GM23338 (cell line): ENCODE data around the gene NDUFA13. TPM values are rescaled to one million over a fixed set of nuclear protein-coding genes. Genes with fewer than 3 reads are reported as not detected.

Experiments used
- ETS1 ChIP-seq: IDR thresholded peaks from 2 replicates; pipeline ENCODE4 v1.6.1; 2016; ENCODE audit warnings: antibody characterized with exemption
- EZH2phosphoT487 ChIP-seq: fragments of 200-600 bp; sonication (generic); IDR thresholded peaks from one replicate; pipeline ENCODE4 v1.8.1; 2018; ENCODE audit warnings: antibody characterized with exemption; ENCODE audit not compliant: unreplicated experiment
- POLR2AphosphoS5 ChIP-seq: IDR thresholded peaks from 2 replicates; pipeline ENCODE4 v1.6.1; 2016; ENCODE audit warnings: antibody characterized with exemption, low read depth
- REST ChIP-seq: IDR thresholded peaks from one replicate; pipeline ENCODE4 v1.6.1; 2018; ENCODE audit warnings: antibody characterized with exemption; ENCODE audit not compliant: unreplicated experiment
- STAT1 ChIP-seq: IDR thresholded peaks from one replicate; pipeline ENCODE4 v1.6.1; 2016; ENCODE audit warnings: antibody characterized with exemption; ENCODE audit not compliant: unreplicated experiment
- ZNF462 ChIP-seq: fragments of 250-450 bp; sonication (Bioruptor Pico); IDR thresholded peaks from 2 replicates; pipeline ENCODE4 v1.5.0; 2020; ENCODE audit warnings: mild to moderate bottlenecking, moderate library complexity
- polyA plus RNA-seq: library from polyadenylated mRNA; unstranded; fragments of >200 nt; fragmentation: Nextera tagmentation; extraction: Ambion mirVana; gene quantifications from 2 replicates; pipeline ENCODE4 v1.2.1, GENCODE V29; 2016
- total RNA-seq: library from RNA; depleted of rRNA; stranded (reverse); fragments of >200 nt; shearing (Covaris generic); gene quantifications from 2 replicates; pipeline ENCODE4 v1.2.3, GENCODE V29; 2014

The NDUFA13 gene
- total and polyA plus RNA-seq, 2 experiments from 2014 or later = 143 to 598 TPM

GRCh38 chr19:19468424-19469050 lies 47.5 kb upstream of the NDUFA13 start (continued):
- TF ChIP-seq ZNF462 (no peak), POLR2AphosphoS5 (no peak), REST (no peak), STAT1 (no peak), EZH2phosphoT487 (no peak), ETS1 (no peak)
